Neuronal stem cell (in vitro differentiated cells): Measurements from ENCODE around the gene CPHXL. TPM values are rescaled to one million over a fixed set of nuclear protein-coding genes. Genes with fewer than 3 reads are reported as not detected.

ENCODE experiments used
- DNase-seq: peaks from one replicate; pipeline ENCODE4 v3.0.0-alpha.2; 2013; ENCODE audit warnings: low spot score
- H2AFZ ChIP-seq: one replicate; pipeline ENCODE4 v1.6.1; 2013; ENCODE audit warnings: mild to moderate bottlenecking, low read length, inconsistent platforms
- H2AK5ac ChIP-seq: 2 replicates; pipeline ENCODE4 v1.6.1; 2013; ENCODE audit warnings: low read depth, mild to moderate bottlenecking, inconsistent platforms, low read length, moderate library complexity, mixed read lengths
- H2BK120ac ChIP-seq: 2 replicates; pipeline ENCODE4 v1.6.1; 2013; ENCODE audit warnings: low read depth, mild to moderate bottlenecking, inconsistent platforms, low read length, moderate library complexity, mixed read lengths
- H2BK12ac ChIP-seq: one replicate; pipeline ENCODE4 v1.6.1; 2013; ENCODE audit warnings: low read length, inconsistent platforms
- H2BK15ac ChIP-seq: 2 replicates; pipeline ENCODE4 v1.6.1; 2013; ENCODE audit warnings: mild to moderate bottlenecking, low read length, inconsistent platforms, mixed read lengths
- H2BK5ac ChIP-seq: one replicate; pipeline ENCODE4 v1.6.1; 2013; ENCODE audit warnings: inconsistent platforms, mild to moderate bottlenecking, low read length, moderate library complexity
- H3K14ac ChIP-seq: one replicate; pipeline ENCODE4 v1.6.1; 2013; ENCODE audit warnings: low read length, inconsistent platforms
- H3K18ac ChIP-seq: 2 replicates; pipeline ENCODE4 v1.6.1; 2013; ENCODE audit warnings: low read length, inconsistent platforms
- H3K23ac ChIP-seq: 2 replicates; pipeline ENCODE4 v1.6.1; 2013; ENCODE audit warnings: low read depth, mild to moderate bottlenecking, mixed read lengths, low read length, inconsistent platforms; ENCODE audit not compliant: poor library complexity
- H3K27ac ChIP-seq: replicated peaks from 3 replicates; pipeline ENCODE4 v1.5.1; 2013; ENCODE audit warnings: low read length, inconsistent platforms
- H3K27me3 ChIP-seq, 3 experiments: 2 replicates each; pipeline ENCODE4 v1.6.1; 2013; ENCODE audit warnings: low read length in 3 of 3, mild to moderate bottlenecking in 2 of 3, inconsistent platforms in 1 of 3, low read depth in 1 of 3, mixed read lengths in 1 of 3, moderate library complexity in 1 of 3; ENCODE audit not compliant: control insufficient read depth in 3 of 3, insufficient read depth in 3 of 3
- H3K36me3 ChIP-seq, 2 donors: replicated peaks in 1 of 2; 2 replicates each; pipeline ENCODE4 v1.6.1; 2013; ENCODE audit warnings: low read length in 2 of 2; ENCODE audit not compliant: control insufficient read depth in 2 of 2, insufficient read depth in 2 of 2
- H3K4ac ChIP-seq: 2 replicates; pipeline ENCODE4 v1.6.1; 2013; ENCODE audit warnings: inconsistent platforms, mild to moderate bottlenecking, low read length, moderate library complexity
- H3K4me1 ChIP-seq, 2 donors: 1 replicate in 1 of 2; 2 replicates in 1 of 2; pipeline ENCODE4 v1.6.1; 2013; ENCODE audit warnings: low read length in 2 of 2, low read depth in 1 of 2; ENCODE audit not compliant: control insufficient read depth in 2 of 2, insufficient read depth in 1 of 2
- H3K4me2 ChIP-seq: one replicate; pipeline ENCODE4 v1.6.1; 2013; ENCODE audit warnings: mild to moderate bottlenecking, low read length, inconsistent platforms; ENCODE audit not compliant: insufficient read depth, poor library complexity, severe bottlenecking
- H3K4me3 ChIP-seq, 2 donors: 2 replicates each; pipeline ENCODE4 v1.5.1; 2013; ENCODE audit warnings: low read length in 2 of 2, mild to moderate bottlenecking in 2 of 2, inconsistent platforms in 1 of 2, moderate library complexity in 1 of 2
- H3K79me1 ChIP-seq: one replicate; pipeline ENCODE4 v1.6.1; 2013; ENCODE audit warnings: low read depth, mild to moderate bottlenecking, inconsistent platforms, low read length, moderate library complexity
- H3K9ac ChIP-seq: one replicate; pipeline ENCODE4 v1.6.1; 2013; ENCODE audit warnings: mild to moderate bottlenecking, low read depth, low read length, inconsistent platforms; ENCODE audit not compliant: poor library complexity
- H3K9me3 ChIP-seq, 2 donors: replicated peaks in 1 of 2; 2 replicates each; pipeline versions ENCODE3 to v1.6.1; 2013; ENCODE audit warnings: low read length in 2 of 2, mild to moderate bottlenecking in 2 of 2, inconsistent platforms in 1 of 2, low read depth in 1 of 2, mixed read lengths in 1 of 2, moderate library complexity in 1 of 2; ENCODE audit not compliant: control insufficient read depth in 2 of 2, insufficient read depth in 1 of 2
- H4K8ac ChIP-seq: one replicate; pipeline ENCODE4 v1.6.1; 2013; ENCODE audit warnings: low read depth, mild to moderate bottlenecking, inconsistent platforms, low read length, moderate library complexity
- H4K91ac ChIP-seq: one replicate; pipeline ENCODE4 v1.6.1; 2013; ENCODE audit warnings: low read length, low read depth, mild to moderate bottlenecking, inconsistent platforms; ENCODE audit not compliant: poor library complexity
- WGBS, 2 donors: extraction: QIAGEN DNeasy Blood & Tissue Kit; methylation state at CpG; one replicate each; pipeline ENCODE4 v1.1.7; 2013; ENCODE audit warnings: missing lambda C conversion rate in 2 of 2, mixed read lengths in 1 of 2; ENCODE audit not compliant: insufficient read length in 2 of 2, insufficient replicate concordance in 1 of 2; ENCODE audit errors: extremely low coverage in 2 of 2; 5-methylcytosine and 5-hydroxymethylcytosine counted together
- small RNA-seq: library from polyadenylated mRNA; stranded (forward); fragments of <200 nt; extraction: miRNeasy Mini kit (QIAGEN cat#:217004); gene quantifications from one replicate; pipeline ENCODE3, GENCODE V24; 2013; ENCODE audit not compliant: insufficient read depth

The CPHXL gene

GRCh38 chr16:75679366-75679765 is 46.9 kb downstream of the CPHXL start:
- Histone ChIP-seq H4K8ac (no peak overlapping the region), H2AK5ac (no peak overlapping the region), H3K36me3 (no peaks in the 10 kb centered on the region), H4K91ac (no peak overlapping the region), H2AFZ (no peak overlapping the region), H3K14ac (no peak overlapping the region), H3K27ac (no peak overlapping the region), H3K4me2 (no peak overlapping the region), H3K4me3 (no peak overlapping the region), H3K27me3 (no peaks in the 10 kb centered on the region), H3K4me1 (no peaks in the 10 kb centered on the region), H3K79me1 (no peaks in the 10 kb centered on the region), H2BK12ac (no peak overlapping the region), H3K9ac (no peak overlapping the region), H3K9me3 (peaks cover under 1 to 14% of the 10 kb centered on the region in 2 donors), H2BK15ac (no peak overlapping the region), H3K18ac (no peak overlapping the region), H2BK5ac (no peak overlapping the region), H3K4ac (no peak overlapping the region), H3K23ac (no peak overlapping the region), H2BK120ac (no peak overlapping the region)
- no peak for DNase-seq
- no CpG with 5 or more reads among the region's 5 CpGs for WGBS, 2 donors

DNA sequence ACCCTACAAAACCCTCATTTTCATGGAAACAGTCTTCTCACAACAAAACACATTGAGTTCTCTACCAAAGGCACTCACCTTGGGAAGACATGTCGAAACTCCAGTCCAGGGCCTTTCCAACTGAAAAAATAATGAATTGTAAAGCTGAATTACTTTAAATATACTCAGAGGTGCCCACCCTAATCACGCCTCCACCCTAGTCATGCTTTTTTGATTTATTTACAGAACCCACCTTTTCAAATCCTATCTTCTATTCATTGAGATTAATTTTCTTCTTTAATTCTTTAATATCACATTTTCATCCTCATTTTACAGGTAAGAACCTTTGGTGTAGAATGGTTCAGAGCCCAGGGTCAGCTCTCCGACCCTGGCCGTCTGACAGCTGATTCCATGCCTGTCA is 49.4 kb downstream of the CPHXL start, which contains the start of gene CPHXL2:
Gene CPHXL2, minus strand, starts transcription at position 101 of the 400 bp plus-strand sequence. Its CDS starts 10 bp downstream, at position 91.
- no CpG with 5 or more reads among the region's 4 CpGs for WGBS, 2 donors
- Histone ChIP-seq H2BK5ac (no peak within 1 kb of the TSS), H4K91ac (no peak within 1 kb of the TSS), H2BK15ac (no peak within 1 kb of the TSS), H2AFZ (no peak within 1 kb of the TSS), H3K9me3 (no peaks in the 10 kb centered on the region), H3K79me1 (no peaks in the 10 kb centered on the region), H2AK5ac (no peak within 1 kb of the TSS), H3K27ac (no peak within 1 kb of the TSS), H2BK120ac (no peak within 1 kb of the TSS), H3K9ac (no peak within 1 kb of the TSS), H3K4me3 (no peak within 1 kb of the TSS), H3K4ac (no peak within 1 kb of the TSS), H2BK12ac (no peak within 1 kb of the TSS), H3K36me3 (no peaks in the 10 kb centered on the region), H3K14ac (no peak within 1 kb of the TSS), H3K4me1 (no peaks in the 10 kb centered on the region), H3K18ac (no peak within 1 kb of the TSS), H3K27me3 (no peaks in the 10 kb centered on the region), H3K4me2 (no peak within 1 kb of the TSS), H3K23ac (no peak within 1 kb of the TSS), H4K8ac (no peak within 1 kb of the TSS)
- no peak for DNase-seq

DNA sequence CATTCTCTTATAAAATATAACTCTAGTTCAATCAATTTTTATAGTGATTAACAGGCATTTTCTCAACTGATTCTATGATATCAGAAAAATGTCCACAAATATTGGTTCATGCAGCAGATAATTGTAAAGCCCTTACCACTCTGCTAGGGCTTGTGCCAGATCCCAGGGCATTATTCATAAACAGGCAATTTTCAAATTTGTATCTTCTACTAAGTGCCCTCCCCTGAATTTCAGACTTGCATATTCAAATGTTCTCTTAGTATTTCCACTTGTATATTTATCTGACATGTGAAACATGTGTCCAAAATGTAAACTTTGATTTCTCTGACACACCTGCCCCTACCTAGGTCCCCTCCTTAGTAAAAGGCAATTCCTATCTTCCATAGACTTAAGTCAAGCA is 58.8 kb downstream of the CPHXL start:
- no peak overlapping the region for H3K9ac ChIP-seq

More for the DNA sequence above, 58.8 kb downstream of the CPHXL start:
- H2BK15ac ChIP-seq = no peak overlapping the region
- H3K27ac ChIP-seq = no peak overlapping the region
- no peaks in the 10 kb centered on the region for H3K36me3 ChIP-seq
- H3K4me1 ChIP-seq = no peaks in the 10 kb centered on the region
- H2BK120ac ChIP-seq = no peak overlapping the region
- H3K9me3 ChIP-seq = no peaks in the 10 kb centered on the region
- no peak overlapping the region for H3K4me3 ChIP-seq
- no peak overlapping the region for H4K8ac ChIP-seq
- no peaks in the 10 kb centered on the region for H3K79me1 ChIP-seq
- DNase-seq = no peak
- no peak overlapping the region for H2BK5ac ChIP-seq
- no peak overlapping the region for H4K91ac ChIP-seq
- H2AK5ac ChIP-seq = no peak overlapping the region
- no peak overlapping the region for H2AFZ ChIP-seq
- H3K4me2 ChIP-seq = no peak overlapping the region
- H2BK12ac ChIP-seq = no peak overlapping the region
- no peak overlapping the region for H3K23ac ChIP-seq
- no peaks in the 10 kb centered on the region for H3K27me3 ChIP-seq
- no peak overlapping the region for H3K18ac ChIP-seq
- H3K14ac ChIP-seq = no peak overlapping the region
- no peak overlapping the region for H3K4ac ChIP-seq

Small RNAs within 50 kb of the gene (small RNA-seq; reads per million reads assigned to genes)
- gene RN7SL520P = not detected
